Measurements from ENCODE around the gene LSAMP. TPM values are rescaled to one million over a fixed set of nuclear protein-coding genes. Genes with fewer than 3 reads are reported as not detected.

The LSAMP gene
- total RNA-seq, 1 donor = 1.3 TPM

DNA sequence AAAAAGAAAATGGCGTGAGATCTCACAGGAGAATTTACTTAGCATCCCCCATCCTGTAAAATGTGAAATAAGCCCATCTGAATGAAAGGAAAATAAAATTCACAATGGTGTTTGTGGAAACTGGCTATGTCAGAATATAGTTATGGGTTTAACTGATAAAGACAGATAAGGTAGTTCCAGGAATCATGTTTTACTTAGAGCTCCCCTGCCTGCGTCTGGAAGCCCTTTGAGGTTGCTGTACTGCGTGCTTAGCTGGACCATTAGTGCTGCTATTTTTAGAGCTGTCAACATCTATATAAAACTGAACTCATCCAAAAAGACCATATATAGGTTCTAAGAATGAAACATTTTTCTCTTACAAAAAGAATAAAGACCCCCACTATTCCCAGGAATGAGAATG lies 130.8 kb downstream of the LSAMP start:
- H3K4me3 ChIP-seq (ENCODE audit: low read depth, low read length) = no peak overlapping the region
- TF ChIP-seq, protein P1, sequence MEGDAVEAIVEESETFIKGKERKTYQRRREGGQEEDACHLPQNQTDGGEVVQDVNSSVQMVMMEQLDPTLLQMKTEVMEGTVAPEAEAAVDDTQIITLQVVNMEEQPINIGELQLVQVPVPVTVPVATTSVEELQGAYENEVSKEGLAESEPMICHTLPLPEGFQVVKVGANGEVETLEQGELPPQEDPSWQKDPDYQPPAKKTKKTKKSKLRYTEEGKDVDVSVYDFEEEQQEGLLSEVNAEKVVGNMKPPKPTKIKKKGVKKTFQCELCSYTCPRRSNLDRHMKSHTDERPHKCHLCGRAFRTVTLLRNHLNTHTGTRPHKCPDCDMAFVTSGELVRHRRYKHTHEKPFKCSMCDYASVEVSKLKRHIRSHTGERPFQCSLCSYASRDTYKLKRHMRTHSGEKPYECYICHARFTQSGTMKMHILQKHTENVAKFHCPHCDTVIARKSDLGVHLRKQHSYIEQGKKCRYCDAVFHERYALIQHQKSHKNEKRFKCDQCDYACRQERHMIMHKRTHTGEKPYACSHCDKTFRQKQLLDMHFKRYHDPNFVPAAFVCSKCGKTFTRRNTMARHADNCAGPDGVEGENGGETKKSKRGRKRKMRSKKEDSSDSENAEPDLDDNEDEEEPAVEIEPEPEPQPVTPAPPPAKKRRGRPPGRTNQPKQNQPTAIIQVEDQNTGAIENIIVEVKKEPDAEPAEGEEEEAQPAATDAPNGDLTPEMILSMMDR (IDR thresholded peaks at IDR 0.05; ENCODE audit: insufficient read depth, low read depth, low read length) = no peak
- DNase-seq (ENCODE audit: low read depth) = no peak

DNA sequence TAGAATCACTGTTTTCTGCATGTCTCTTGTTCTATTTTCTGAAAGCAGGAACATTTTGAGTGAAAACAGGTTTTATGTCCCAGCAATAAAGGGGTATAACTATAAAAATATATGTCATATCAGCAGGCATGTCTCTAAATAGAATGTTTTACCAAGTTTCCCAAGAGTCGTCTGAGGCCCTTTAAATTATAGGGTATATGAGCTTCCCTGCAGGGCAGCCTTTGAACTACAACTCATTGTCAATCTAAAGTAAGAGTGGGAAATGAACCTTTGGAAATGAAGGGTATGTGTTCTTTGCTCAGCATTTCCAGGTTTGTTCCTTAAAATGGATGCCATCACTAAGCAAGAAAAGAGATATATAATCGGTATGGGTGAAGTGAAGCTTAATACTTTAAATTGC lies 138.6 kb downstream of the LSAMP start:
- DNase-seq (ENCODE audit: low read depth) = no peak
- TF ChIP-seq, protein P1 (IDR thresholded peaks at IDR 0.05; ENCODE audit: insufficient read depth, low read depth, low read length) = no peak
- no peak overlapping the region for H3K4me3 ChIP-seq (ENCODE audit: low read depth, low read length)

DNA sequence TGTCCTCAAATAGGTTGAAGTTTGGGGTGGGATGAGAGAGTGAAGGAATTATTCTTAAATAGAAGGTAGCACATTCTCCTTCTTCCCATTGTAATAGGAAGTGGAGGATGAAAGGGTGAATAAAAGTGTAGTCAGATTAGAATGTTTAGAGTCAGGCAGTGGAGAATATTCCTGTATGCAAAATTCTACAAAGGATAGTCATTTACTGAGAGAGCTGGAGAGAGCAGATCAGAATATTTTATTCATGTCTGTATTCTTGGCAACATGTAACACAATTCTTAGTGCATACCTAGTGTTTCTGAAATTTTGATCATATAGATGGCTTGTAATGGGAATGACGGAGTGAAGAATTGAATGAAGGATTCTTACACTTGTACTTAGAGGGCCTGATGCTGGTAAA lies 139.1 kb downstream of the LSAMP start:
- no peak for DNase-seq (ENCODE audit: low read depth)
- TF ChIP-seq, protein P1 (IDR thresholded peaks at IDR 0.05; ENCODE audit: insufficient read depth, low read depth, low read length) = no peak

DNA sequence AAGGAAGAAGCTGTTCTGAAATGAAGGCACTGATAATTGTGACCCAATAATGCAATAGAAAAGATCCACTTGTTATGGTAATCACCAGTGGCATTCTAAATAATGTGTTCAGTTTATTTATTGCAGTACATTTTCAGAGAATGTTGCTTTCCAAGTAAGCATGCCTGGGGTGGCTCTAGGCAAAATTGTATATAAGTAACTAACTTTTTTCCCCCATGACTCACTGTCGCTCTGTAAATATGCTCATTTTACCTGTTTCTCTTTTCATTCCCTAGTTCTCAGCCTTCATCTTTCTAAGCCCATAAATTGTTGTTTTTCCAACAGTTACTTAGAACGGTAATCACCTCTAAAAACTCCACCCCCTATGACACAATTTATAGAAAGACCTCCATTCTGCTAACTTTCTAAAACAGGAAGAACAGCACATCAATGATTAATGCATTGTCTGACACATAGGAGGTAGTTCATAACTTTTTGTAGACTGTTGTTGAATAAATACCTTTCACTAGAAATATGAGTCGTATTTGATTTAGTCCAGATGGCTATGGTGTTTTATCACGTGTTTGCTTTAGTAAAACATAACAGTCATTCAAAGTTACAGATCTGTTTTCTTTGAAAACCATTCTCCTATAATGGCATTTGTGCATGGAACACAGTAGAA lies 143.1 kb downstream of the LSAMP start:
- no peak overlapping the region for H3K4me3 ChIP-seq (ENCODE audit: low read depth, low read length)
- peak; percentile 52 for DNase-seq (ENCODE audit: low read depth)
- TF ChIP-seq, protein P1 (IDR thresholded peaks at IDR 0.05; ENCODE audit: insufficient read depth, low read depth, low read length) = no peak

More for the DNA sequence above, 139.1 kb downstream of the LSAMP start:
- H3K4me3 ChIP-seq (ENCODE audit: low read depth, low read length) = no peak overlapping the region

DNA sequence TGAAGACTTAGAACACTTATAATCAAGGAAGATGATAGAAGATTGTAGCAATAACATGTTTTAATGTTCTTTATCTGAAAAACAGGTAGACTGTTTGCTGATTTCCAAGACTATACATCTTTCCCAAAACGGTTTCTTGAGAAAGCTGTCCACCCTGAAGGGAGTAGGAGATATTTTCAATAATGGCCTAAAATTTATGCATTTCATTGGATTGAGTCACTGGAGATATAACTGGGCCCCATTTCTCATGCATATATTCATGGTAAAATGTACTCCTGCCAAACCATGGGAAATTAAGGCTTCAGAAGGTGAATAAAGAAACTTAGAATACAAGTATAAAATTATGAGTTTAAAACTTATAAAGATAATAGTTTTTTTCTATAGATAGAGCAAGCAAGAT lies 143.9 kb downstream of the LSAMP start:
- no peak overlapping the region for H3K4me3 ChIP-seq (ENCODE audit: low read depth, low read length)
- DNase-seq (ENCODE audit: low read depth) = no peak
- TF ChIP-seq, protein P1 (IDR thresholded peaks at IDR 0.05; ENCODE audit: insufficient read depth, low read depth, low read length) = no peak

DNA sequence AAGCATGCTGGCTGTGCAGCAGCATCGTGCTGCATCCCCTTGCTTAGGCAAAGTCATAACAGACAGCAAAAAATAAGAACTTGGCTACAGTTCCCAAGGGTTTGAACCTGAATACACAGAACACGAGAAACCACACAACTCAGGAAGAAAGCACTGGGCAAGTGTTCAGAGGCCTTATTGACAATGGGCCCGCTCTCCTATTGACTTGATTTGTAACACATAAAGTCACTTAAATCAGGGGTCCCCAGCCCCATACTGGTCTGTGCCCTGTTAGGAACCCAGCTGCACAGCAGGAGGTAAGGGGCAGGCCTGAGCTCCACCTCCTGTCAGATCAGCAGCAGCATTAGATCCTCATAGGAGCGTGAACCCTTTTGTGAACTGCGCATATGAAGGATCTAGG lies 145.1 kb downstream of the LSAMP start:
- DNase-seq (ENCODE audit: low read depth) = no peak
- TF ChIP-seq, protein P1 (IDR thresholded peaks at IDR 0.05; ENCODE audit: insufficient read depth, low read depth, low read length) = no peak
- no peak overlapping the region for H3K4me3 ChIP-seq (ENCODE audit: low read depth, low read length)

DNA sequence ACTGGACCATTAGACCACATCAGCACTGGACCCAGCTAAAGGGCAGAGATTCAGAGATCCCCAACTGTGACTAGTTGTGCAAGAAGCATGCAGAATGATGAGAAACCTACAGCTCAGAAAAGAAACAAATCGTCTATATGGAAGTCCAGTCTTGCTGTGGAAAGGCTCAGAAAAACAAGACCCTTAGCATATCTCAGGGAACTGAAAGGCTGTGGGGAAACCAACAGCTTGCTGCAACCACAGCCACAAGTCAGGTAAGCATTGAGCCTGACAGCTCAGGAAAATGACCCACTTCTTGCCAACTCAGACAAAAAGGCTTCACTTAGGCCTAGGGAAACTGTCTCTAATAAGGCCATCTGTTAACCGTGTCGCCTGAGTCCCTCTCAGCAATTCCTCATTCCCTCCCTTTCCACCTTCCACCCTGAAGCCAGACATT lies 145.6 kb downstream of the LSAMP start:
- TF ChIP-seq, protein P1 (IDR thresholded peaks at IDR 0.05; ENCODE audit: insufficient read depth, low read depth, low read length) = no peak
- no peak for DNase-seq (ENCODE audit: low read depth)
- no peak overlapping the region for H3K4me3 ChIP-seq (ENCODE audit: low read depth, low read length)

Data from fibroblast of villous mesenchyme (primary cell).